Dedifferentiated amniotic fluid mesenchymal stem cell (primary cell): Measurements from ENCODE around the gene TSPAN18.

ENCODE experiments used
- DNase-seq: peaks from one replicate; pipeline ENCODE4 v3.0.0-alpha.2; 2016; ENCODE audit errors: extremely low spot score

Gene TSPAN18

DNA sequence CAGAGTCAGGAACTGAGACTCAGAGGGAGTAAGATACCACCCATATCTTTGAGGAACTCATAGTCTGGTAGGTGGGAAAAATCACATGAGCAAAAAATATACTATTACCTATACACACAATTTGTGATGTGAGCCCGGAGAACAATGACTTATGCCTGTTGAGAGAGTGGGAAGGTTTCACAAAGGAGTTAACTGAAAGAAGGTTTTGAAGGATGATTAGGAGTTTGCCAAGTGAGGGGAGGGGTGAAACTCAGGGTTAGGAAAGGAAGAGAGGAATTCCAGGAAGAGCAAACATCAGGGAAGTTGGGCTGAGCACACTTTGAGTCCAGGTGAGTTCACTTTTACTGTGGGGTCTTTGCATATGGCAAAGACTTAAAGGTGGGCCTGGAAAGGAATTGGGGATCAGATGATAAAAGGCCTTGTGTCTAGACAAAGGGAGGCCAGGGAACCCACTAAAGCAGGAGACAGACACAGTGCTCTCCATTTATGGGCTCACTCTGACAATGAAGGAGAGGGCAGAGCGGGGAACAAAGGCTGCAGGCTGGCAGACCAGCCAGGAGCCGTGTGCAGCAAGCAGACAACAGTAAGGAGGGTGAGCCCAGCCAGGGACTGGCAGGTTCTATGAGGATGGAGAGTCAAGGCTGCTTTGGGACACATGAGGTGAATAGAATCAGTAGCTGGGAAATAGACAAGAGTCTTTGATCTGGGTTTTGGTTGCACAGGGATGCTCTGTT lies 33.1 kb downstream of the TSPAN18 start:
- DNase-seq: no peak

DNA sequence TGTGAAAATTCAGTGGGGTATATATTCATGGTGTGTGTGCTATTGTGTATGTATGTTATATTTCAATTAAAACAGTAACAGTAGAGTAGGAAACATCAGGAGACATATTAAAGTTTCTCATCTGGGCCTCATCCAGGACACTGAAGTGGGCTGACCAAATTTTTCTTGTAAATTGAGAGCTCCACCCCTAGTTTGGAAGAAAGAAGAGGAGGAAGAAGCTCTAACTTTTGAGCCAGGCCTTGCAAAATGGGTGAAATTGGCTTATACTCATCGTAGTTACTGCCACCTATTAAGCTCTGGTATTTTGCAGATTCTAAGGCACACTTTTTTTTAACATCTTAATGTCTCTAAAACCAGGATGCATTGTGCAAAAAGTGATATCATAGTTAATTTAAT lies 33.7 kb downstream of the TSPAN18 start:
- DNase-seq: no peak

DNA sequence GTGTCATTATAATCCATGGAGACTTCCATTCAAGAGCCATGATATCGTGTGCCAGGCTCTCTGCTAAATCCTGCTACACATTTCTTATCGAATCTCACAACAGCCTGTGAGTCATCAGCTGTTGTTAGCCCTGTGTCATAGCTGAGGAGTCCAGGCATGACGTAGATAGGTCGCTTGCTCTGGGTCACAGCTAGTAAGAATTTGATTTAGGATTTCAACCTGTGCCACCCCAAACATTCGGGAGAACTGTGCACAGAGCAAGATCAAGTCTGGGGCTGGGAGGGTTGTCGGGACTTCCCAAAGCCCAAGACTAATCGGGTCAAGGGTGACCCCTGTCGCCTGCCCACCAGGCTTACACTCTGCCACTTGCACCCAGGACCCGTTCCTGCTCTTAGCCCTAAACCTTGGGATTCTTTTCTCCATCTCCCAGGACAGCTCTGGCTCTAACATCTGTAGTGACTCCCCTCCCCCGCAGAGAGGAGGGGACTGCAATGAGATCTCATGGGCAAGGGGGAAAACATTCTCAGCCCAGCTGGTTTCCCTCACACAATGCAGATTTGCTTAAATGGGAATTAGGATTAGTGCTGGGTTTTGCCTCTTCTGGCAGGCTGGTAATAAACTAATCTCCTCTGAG lies 34.3 kb downstream of the TSPAN18 start:
- DNase-seq: peak; percentile 56

DNA sequence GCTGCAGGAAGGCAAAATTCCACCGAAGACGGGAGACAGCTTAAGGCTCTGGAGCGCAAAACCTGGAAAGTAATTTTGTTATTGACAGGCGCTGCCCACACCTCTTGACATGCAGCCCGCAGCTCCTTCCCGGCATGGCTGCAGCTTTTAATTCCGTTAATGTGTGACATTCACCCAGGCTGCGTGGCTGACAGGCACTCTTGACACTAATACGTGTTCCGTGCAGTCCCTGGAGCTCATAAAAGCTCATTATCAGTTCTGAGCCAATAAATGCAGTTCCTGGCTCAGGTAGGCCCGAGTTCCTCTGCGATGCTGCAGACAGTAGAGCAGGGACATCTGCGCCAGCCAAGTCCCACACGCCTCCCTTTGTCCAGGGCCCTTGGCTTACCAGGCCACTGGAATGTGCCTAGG lies 34.8 kb downstream of the TSPAN18 start:
- no peak for DNase-seq

DNA sequence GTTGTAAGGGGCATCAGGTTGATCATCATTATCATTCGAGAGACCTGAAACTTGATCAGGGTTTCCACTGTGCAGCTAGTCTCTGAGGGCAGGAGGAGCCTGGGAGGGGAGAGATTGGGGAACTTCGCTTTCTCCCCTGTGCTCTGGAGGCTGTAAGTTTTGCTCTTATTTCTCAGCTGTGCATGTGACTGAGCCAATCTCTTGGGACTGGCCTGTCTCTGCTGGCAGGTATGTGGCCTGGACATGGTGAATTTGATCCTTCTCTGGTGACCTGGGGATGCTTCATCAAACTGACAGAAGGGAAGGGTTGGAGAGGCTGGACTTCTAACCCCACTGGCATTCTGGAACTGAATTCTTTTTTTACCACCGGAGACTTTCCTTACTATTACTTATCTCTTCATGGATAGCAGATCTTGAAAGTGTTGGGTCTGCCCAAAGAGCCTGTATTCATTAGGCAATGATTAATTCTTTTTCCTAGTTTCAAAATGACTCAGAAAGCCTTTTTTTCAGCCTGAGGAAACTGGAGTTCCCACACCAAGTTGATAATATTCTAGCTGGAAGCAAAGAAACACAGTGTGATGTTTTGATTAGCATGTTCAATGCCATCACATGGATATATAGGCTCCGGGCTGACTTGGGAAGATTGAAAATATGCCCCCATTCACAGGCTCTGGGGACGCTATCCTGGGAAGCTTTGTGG lies 36.5 kb downstream of the TSPAN18 start:
- no peak for DNase-seq

DNA sequence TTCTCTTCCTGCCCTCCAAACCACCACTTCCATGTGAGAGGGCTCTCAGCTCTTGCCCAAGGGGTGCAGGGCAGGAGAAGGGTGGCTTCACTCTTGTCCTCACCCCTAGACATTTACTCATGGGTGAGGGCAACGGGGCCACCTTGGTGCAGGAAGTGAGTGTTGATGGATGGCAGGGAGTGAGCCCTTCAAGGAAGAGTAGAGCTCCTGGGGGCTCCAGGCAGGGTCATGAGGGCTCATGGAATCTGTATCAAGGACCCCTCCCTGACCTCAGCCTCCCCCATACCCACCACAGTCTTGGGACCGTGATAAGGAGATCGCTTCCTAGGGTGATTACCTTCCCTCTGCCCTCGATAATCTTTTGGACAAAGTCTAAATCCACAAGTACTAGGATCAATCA lies 37.8 kb downstream of the TSPAN18 start:
- DNase-seq: no peak

DNA sequence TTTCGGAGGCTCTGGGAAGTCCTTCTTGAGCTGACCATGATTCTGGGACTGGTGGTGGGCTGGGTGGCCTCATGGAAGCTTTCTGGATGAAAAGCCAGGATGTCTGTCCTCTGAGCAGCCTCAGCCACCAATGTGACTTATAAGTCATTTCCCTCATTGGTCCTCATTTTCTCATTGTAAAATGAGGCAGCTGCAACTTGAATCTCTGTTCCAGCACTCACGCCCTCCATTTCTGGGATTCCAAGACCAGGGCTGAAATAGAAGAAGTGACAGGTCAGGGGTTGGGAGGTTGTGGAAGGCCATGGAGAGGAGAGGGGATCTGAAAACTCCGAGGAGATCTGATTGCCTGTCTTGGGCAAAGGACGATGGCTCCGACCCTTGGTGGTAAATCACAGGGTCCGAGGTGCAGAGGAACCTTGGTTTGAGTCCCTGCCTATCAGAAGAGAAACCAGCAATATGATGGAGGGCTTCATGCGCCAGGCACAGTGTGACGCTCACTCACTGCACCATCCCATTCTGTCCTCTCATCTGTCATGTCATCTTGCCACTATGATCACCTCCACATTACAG lies 38.3 kb downstream of the TSPAN18 start:
- DNase-seq: no peak

DNA sequence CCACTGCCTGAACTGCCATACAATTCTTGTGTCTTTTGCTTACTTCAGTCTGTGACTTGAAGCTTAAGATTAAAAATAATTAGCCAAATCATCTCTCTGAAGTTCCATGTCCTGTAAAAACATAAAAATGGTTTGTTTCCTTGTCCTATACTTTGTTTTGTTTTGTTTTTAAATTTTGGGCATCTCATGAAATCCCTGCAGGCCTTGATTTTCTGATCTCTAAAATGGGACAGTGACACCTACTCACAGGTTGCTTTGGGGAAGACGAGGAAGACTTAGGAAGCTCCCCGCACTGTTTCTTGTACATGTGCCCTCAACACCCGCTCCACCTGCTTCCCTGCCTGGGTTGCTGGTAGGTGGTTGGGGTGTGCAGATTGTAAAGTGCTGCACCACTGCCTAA lies 38.9 kb downstream of the TSPAN18 start:
- no peak for DNase-seq

DNA sequence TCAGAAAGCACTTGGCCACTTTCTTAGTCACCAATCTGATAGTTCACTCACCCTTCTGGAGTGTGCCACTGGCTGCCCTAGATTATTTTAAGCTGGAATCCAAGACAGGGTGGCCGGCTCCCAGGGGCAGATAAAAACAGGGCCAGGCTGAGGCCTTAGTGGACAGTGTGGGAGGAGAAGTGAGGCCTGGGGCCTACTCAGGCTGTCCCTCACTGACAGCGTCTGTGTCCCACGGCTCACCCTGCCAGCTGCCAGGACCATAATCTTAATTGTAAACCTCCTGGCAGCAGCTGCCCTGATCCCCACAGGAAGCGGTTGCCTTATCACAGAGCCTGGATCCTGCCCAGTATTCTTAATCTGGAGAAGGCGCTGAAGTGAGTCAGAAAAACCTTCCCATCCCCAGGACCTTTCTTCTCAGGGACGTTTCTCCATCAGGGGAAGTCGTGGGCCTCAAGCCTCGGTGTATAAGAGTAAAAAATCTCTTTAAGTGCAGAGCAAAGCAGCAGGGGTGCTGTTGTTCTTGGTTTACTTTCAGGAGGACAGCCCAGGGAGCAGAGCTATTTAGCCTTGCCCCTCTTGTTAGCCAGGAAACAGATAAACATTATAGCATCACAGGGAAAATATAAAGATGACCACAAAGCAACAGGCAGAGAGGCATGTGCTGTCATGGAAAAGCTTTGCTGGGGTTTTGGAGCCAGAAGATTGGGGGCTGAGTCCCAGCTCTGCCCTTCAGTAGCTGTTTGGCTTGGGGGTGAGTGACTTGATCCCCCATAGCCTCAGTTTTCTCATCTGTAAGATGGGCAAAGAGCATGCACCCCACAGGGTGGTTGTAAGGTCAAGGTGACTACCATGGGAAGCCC lies 39.6 kb downstream of the TSPAN18 start:
- DNase-seq: no peak

DNA sequence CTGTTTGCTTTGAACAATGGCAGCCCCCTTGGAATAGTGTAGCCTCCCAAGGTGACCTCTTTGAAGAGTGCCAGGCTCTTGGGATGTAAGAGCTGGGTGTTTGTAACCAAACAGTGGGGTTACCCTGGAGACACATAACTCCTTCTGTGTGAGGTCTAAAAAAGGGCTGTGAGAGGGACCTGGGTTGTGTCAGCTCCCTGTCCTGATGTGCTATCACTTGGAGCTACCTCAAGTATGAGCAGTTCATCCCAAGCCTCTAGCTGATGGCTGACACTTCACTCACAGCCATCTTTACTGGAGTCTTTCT lies 40.2 kb downstream of the TSPAN18 start:
- no peak for DNase-seq

DNA sequence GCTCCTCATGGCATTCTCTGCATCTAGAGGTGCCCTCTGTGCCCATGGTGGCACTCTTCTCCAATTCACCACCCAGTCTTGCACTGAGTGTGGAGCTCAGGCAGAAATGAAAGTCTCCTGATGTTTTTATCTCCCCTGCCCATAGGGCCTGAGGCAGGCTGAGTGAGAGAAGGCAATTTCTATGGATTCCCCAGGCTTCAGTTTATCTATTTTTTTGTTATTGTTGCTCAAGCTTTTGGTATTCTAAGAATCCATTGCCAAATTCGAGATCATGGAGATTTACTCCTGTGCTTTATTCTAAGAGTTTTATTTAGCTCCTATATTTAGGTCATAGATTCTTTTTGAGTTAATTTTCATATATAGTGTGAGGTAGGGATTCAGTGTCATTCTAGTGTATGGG lies 40.7 kb downstream of the TSPAN18 start:
- no peak for DNase-seq

DNA sequence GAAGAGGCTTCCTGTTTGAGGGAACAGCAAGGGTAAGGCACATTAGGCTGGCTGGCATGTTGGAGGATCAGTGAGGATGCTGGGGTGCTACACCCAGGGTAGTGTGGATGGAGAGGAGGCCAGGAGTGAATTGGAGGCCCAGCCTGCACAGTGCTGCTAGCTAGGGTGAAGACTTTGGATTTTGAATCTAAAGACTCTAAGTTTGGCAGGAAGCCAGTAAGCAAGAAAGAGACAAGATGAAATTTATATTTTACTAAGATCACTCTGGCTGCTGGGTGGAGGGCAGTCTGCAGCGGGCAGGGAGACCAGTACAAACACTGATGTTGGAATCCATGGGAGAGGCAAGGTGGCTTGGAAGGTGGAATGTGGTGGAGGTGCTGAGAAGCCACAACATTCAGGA lies 43.6 kb downstream of the TSPAN18 start:
- no peak for DNase-seq

DNA sequence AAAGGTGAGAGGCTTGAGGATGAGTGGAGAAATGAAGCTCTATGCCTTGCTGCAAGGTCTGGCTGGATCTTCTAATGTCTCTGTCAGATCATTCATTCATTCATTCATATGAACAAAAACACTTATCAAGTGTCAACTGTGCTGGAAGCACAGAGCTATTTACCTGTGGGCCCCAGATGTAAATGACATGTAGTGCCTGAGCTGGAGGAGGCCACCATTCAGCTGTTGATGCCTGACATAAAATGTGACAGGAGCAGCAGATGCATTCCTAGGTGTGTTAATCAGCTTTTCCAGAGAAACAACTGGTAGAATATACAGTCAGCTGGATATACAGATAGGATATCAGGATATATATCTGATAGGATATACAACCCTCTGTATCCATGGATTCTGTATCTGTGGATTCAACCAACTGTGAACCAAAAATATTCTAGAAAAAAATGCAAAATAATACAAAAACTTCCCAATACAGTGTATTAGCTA lies 44.5 kb downstream of the TSPAN18 start:
- no peak for DNase-seq

DNA sequence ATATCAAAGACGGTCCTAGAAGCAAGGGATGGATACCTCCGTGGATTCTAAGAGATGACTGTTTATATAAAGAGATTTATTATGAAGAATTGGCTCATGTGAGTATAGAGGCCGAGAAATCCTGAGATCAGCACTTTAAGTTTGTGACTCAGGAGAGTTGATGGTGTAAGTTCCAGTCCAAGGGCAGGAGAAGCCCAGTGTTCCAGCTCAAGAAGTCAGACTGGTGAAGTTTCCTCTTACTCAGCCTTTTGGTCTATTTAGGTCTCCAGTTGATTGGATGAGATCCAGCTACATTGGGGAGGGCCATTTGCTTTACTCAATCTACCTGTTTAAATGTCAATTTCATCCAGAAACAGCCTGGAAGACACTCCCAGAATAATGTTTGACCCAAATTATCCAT lies 45.1 kb downstream of the TSPAN18 start:
- DNase-seq: no peak

DNA sequence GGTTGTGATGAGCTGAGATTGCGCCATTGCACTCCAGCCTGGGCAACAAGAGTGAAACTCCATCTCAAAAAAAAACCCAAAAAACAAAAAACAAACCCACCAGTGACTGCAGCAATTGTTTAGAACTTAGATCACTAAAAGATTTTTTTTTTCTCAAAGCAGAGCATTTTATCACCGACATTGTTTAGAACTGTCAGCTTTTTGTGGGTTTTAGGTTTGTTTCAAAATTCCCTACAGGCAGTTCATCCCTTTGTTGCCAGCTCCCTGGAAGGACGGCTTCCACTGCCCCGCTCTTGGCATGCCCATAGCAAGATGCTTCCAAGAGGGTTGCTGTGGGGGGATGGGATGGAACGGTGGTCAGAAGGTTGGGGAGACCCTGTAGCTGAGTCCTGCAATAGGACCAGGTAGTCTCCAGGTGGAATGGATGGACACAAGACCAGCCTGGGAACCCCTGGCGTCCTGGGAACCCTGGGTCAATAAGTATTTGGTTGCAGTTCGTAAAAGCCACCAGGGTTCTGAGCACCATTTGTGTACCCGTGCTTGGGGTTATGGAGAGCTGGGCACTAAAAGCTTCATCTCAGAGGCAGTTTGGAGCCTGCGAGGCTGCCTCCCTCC lies 46.7 kb downstream of the TSPAN18 start:
- no peak for DNase-seq

DNA sequence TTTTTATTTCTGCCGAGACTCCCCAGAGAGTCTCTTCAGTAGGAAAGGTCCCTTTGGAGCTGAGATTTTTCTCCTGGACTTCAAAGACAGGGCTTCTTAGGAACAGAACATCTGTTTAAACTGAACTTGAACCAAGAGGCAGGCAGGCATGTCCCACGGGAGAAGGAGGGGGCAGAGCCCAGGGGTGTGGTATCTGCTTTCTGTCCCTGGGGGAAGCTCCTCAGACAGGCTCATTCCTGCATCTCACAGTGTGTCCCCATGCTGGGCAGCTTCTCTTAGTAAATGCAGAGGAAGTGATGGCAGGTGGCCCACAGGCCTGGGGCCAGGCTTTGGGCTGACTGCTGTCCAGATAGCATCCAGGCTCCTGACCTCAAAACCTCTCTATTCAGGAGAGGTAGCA lies 47.3 kb downstream of the TSPAN18 start:
- no peak for DNase-seq

DNA sequence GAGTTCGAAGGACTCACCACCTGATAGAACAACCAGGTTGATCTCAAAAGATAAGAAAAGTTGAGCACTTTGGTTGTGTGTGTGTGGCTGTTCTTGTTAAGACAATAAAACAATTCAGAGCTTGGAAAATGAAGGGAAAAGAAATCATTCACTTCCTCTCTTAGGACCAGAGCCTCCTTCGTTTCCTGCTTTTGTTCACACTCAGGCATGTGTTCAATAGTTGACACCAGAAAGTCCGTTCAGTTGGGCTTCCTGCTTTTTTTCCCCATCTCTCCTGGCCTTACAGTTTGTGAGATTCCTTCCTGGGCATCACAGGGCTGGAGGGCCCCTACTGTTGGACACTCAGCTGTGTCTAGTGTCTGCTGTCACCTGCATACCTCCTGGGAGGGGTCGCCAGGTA lies 48.0 kb downstream of the TSPAN18 start:
- DNase-seq: no peak

DNA sequence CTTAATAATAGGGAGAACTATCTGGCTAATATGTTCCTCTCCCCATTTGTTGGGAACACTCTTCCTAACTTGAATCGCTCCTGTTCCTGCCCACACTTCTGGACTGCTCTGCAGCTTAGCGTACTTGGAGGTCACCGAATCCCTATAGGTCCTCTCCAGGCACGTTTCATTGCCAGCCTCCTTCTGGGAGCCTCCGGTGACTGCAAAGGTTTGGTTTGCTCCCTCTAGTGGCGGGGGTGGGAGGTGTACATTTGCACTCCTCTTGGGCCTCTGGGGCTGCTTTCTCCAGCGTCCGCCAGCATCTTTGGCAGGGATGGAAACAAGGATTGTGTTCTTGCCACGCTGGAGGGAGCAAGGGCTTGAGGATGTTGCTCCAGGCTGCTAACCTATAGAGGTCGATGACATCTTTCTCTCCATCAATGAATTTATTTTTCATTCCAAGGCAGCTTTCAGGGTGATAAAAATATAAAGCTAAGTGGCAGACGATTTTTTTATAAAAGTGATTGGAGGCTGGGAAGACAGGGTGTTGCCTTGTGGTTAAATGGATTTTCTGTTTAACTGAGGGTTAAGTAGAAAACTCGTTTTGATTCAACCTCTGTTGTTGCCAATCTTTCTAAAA lies 48.7 kb downstream of the TSPAN18 start:
- no peak for DNase-seq

DNA sequence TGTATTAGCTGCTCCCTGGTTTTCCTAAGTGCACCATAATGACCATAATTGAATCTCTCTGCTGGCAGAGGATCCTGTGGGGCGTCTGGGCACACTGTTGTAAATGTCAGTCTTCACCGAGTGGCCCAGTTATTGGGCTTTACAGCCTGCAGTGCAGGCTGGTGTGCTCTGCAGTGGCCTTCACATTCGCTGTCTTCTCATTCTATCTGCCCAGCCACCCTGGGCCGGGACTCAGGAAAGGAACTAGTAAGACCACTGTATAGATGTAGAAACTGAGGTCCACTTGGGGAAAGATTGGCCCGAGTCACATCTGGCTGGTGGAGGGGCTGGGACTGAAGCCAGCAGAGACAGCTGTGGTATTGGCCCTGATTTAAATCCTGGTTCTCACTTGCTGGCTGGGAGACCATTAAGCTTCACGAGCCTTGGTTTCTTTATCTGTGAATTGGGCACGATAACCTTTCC lies 49.3 kb downstream of the TSPAN18 start:
- DNase-seq: no peak

DNA sequence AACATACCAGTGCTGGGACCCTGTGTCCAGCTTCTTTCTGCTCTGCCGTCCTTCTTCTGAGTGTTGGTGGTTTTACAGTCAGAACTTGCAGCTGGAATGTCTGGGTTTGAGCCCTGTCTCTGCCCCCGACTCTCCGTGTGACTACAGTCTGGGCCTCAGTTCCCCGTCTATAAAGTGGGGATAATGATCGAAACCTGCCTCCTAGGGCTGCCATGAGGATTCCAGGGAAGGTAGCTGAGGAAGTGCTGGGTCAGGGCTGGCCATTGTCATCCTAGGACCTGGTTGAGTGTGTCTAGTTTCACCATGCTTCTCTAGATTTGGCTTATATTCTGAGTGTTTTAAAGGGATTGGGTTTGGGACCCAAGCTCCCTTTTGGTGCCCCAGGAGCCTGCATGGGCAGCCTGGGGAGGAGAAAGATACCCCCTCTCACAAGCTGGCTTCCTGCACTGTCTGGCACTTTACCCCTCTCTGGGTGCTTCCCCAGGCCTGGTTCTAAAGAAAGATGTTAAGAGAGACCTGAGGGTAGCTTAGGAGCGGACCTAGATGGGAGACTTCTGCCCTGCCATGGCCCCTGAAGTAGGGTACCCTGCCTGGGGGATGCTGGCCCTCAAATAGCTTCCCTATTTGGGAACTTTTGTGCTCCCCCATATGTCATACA lies 49.9 kb downstream of the TSPAN18 start:
- DNase-seq: no peak
